SU-DHL-6 (cell line): ENCODE data around the gene CANT1.

Experiments
- CTCF ChIP-seq: fragments of 200-600 bp; sonication (generic); IDR thresholded peaks from one replicate; pipeline ENCODE4 v1.5.1; 2017; ENCODE audit warnings: antibody characterized with exemption, mild to moderate bottlenecking, low read length, moderate library complexity; ENCODE audit not compliant: insufficient read depth, poor library complexity, severe bottlenecking
- EZH2phosphoT487 ChIP-seq: fragments of 200-600 bp; sonication (generic), shearing (Covaris generic); conservative IDR thresholded peaks from 2 replicates; pipeline ENCODE4 v1.6.1; 2018; ENCODE audit warnings: mild to moderate bottlenecking, antibody characterized with exemption, low read length, moderate library complexity, mixed read lengths

DNA sequence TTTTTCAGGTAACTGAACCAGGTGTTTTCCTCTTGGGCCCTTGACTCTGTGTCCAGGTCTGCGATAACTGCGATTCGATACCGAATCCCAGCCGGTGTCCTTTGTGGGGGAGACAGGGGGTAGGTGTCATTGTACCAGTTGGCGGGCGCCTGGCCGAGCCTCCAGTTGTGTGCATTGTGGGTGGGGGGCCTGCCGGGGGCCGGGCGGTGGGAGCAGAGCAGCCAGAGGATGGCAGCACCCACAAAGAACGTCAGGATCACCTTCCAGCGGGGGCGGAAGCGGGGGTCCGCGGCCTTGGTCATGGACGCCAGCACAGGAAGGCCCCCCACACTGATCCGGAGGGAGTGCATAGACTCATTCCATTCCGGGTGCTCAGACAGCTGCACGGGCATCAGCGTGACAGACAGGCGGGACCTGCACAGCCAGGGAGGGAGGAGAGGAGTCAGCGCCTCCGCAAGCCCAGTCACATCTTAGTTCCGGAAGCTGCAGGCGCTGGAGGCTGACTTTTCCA lies 12.3 kb downstream of the CANT1 start:
- TF ChIP-seq CTCF = no peak
- no peak for TF ChIP-seq EZH2phosphoT487
